A549 (cell line): ENCODE data around the gene AIF1.

ENCODE experiments used
- BHLHE40 ChIP-seq: IDR thresholded peaks from 2 replicates; pipeline ENCODE4 v1.6.1; 2012; ENCODE audit warnings: low read depth, low read length, inconsistent platforms
- CEBPB ChIP-seq, 2 experiments: fragments of >200 bp in 1 of 2; sonication (Bioruptor Twin) in 1 of 2; formaldehyde crosslinking in 1 of 2; IDR thresholded peaks; 2 replicates each; pipeline ENCODE4 v1.6.1; 2012 to 2016
- EP300 ChIP-seq, 2 experiments: fragments of >200 bp; sonication (Bioruptor Twin); formaldehyde crosslinking; IDR thresholded peaks; 2 replicates in 1 of 2; 3 replicates in 1 of 2; pipeline ENCODE4 v1.6.1; 2016 to 2017
- ESRRA ChIP-seq: fragments of 150-350 bp; IDR thresholded peaks from 2 replicates; pipeline ENCODE4 v1.6.1; 2014; ENCODE audit warnings: mild to moderate bottlenecking, low read length, borderline replicate concordance
- HDAC2 ChIP-seq: fragments of 200-600 bp; sonication (generic); IDR thresholded peaks from 2 replicates; pipeline ENCODE4 v1.6.1; 2016
- KDM1A ChIP-seq: fragments of 200-600 bp; sonication (generic); IDR thresholded peaks from 2 replicates; pipeline ENCODE4 v1.6.1; 2016; ENCODE audit warnings: low read depth, mild to moderate bottlenecking
- NPAS2 ChIP-seq: fragments of 250-450 bp; sonication (Bioruptor Pico); IDR thresholded peaks from 2 replicates; pipeline ENCODE4 v1.8.0; 2022; ENCODE audit warnings: mild to moderate bottlenecking, moderate library complexity, borderline replicate concordance
- POLR2A ChIP-seq: IDR thresholded peaks from 2 replicates; pipeline ENCODE4 v1.6.1; 2012; ENCODE audit warnings: mild to moderate bottlenecking, low read length
- SMC3 ChIP-seq: fragments of >200 bp; sonication (Bioruptor Twin); formaldehyde crosslinking; IDR thresholded peaks from 3 replicates; pipeline ENCODE4 v1.6.1; 2018; ENCODE audit warnings: inconsistent platforms
- TF ChIP-seq, protein P1 (sequence below): fragments of >200 bp; sonication (Bioruptor Twin); formaldehyde crosslinking; IDR thresholded peaks from 3 replicates; pipeline ENCODE4 v1.5.1; 2016
- TF ChIP-seq, protein P2 (sequence below): fragments of 200-600 bp; sonication (generic); IDR thresholded peaks from 2 replicates; pipeline ENCODE4 v1.6.1; 2016; ENCODE audit warnings: antibody characterized with exemption, mild to moderate bottlenecking, moderate library complexity
- TF ChIP-seq, protein P3 (sequence below): fragments of 250-450 bp; sonication (Bioruptor Pico); IDR thresholded peaks from 2 replicates; pipeline ENCODE4 v1.5.0; 2020; ENCODE audit warnings: low read depth, mild to moderate bottlenecking, moderate library complexity

- TF ChIP-seq, protein P1, sequence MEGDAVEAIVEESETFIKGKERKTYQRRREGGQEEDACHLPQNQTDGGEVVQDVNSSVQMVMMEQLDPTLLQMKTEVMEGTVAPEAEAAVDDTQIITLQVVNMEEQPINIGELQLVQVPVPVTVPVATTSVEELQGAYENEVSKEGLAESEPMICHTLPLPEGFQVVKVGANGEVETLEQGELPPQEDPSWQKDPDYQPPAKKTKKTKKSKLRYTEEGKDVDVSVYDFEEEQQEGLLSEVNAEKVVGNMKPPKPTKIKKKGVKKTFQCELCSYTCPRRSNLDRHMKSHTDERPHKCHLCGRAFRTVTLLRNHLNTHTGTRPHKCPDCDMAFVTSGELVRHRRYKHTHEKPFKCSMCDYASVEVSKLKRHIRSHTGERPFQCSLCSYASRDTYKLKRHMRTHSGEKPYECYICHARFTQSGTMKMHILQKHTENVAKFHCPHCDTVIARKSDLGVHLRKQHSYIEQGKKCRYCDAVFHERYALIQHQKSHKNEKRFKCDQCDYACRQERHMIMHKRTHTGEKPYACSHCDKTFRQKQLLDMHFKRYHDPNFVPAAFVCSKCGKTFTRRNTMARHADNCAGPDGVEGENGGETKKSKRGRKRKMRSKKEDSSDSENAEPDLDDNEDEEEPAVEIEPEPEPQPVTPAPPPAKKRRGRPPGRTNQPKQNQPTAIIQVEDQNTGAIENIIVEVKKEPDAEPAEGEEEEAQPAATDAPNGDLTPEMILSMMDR: no peak
- TF ChIP-seq CEBPB (IDR thresholded peaks at IDR 0.05) (no peak), NPAS2 (CRISPR knock-in tag) (no peak), SMC3 (no peak), KDM1A (no peak), EP300 (IDR thresholded peaks at IDR 0.05) (no peak), POLR2A (no peak), BHLHE40 (no peak), ESRRA (no peak), HDAC2 (no peak)
- TF ChIP-seq, protein P2, sequence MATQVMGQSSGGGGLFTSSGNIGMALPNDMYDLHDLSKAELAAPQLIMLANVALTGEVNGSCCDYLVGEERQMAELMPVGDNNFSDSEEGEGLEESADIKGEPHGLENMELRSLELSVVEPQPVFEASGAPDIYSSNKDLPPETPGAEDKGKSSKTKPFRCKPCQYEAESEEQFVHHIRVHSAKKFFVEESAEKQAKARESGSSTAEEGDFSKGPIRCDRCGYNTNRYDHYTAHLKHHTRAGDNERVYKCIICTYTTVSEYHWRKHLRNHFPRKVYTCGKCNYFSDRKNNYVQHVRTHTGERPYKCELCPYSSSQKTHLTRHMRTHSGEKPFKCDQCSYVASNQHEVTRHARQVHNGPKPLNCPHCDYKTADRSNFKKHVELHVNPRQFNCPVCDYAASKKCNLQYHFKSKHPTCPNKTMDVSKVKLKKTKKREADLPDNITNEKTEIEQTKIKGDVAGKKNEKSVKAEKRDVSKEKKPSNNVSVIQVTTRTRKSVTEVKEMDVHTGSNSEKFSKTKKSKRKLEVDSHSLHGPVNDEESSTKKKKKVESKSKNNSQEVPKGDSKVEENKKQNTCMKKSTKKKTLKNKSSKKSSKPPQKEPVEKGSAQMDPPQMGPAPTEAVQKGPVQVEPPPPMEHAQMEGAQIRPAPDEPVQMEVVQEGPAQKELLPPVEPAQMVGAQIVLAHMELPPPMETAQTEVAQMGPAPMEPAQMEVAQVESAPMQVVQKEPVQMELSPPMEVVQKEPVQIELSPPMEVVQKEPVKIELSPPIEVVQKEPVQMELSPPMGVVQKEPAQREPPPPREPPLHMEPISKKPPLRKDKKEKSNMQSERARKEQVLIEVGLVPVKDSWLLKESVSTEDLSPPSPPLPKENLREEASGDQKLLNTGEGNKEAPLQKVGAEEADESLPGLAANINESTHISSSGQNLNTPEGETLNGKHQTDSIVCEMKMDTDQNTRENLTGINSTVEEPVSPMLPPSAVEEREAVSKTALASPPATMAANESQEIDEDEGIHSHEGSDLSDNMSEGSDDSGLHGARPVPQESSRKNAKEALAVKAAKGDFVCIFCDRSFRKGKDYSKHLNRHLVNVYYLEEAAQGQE: no peak
- TF ChIP-seq, protein P3, sequence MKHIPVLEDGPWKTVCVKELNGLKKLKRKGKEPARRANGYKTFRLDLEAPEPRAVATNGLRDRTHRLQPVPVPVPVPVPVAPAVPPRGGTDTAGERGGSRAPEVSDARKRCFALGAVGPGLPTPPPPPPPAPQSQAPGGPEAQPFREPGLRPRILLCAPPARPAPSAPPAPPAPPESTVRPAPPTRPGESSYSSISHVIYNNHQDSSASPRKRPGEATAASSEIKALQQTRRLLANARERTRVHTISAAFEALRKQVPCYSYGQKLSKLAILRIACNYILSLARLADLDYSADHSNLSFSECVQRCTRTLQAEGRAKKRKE (CRISPR knock-in tag): no peak
Observed at GRCh38 chr6:31654574-31655348, 39.7 kb downstream of the AIF1 start.
